ENCODE results near the gene SMIM36. TPM values are rescaled to one million over a fixed set of nuclear protein-coding genes. Genes with fewer than 3 reads are reported as not detected.
"Not testable (repeated sequence)": the region's sequence is repeated elsewhere in the genome, so short reads cannot be mapped to it uniquely, and the experiment has no call there.

SMIM36 gene
- total and polyA plus RNA-seq, 2 experiments from 2014 or later, result not detected

DNA sequence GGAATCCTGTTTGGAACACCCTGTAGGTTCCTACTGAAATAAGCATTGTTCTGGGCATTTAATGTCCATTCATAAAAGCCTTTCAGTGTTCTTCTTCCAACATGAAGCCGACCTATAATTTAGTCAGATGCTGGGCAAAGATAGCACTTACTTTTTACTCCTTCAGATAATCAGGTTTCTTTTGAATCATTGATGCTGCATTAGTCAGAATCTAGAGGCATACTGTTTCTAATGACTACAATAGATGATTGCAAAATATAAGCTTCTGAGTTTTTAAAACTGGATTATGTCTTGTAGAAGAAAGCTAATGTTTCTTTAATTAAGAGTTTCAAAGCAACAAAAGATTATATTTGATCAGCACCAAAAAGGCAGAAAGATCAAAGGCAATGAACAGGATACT, 105.7 kb downstream of the SMIM36 start (continued):
- no peak for TF ChIP-seq ZNF331 (CRISPR knock-in tag; IDR thresholded peaks at IDR 0.05; ENCODE audit: low read depth)
- no peak for TF ChIP-seq NANOG (IDR thresholded peaks at IDR 0.05; ENCODE audit: borderline replicate concordance)
- no peak for TF ChIP-seq EZH2phosphoT487 (IDR thresholded peaks at IDR 0.05; ENCODE audit: unreplicated experiment)
- no peak for TF ChIP-seq ETS1 (IDR thresholded peaks at IDR 0.05)
- no peak for TF ChIP-seq EZH2 (IDR thresholded peaks at IDR 0.05; ENCODE audit: low read depth, unreplicated experiment)
- no peak for TF ChIP-seq POLR2AphosphoS5 (IDR thresholded peaks at IDR 0.05; ENCODE audit: low read depth)

- peaks cover 60% of the 10 kb centered on the region for H3K36me3 Mint-ChIP-seq (ENCODE audit: low read depth)
- H3K9me2 ChIP-seq (ENCODE audit: insufficient read depth); H3K4me1 Mint-ChIP-seq; DNase-seq (ENCODE audit: low spot score); H3K27ac ChIP-seq (ENCODE audit: low read depth); H3K4me1 ChIP-seq (ENCODE audit: insufficient read depth); ATAC-seq; H3K79me2 ChIP-seq (replicated peaks; ENCODE audit: insufficient read depth); H3K4me3 ChIP-seq; H3K9me3 Mint-ChIP-seq; H3K27me3 Mint-ChIP-seq (ENCODE audit: insufficient read depth, low read depth, poor library complexity); H3F3A ChIP-seq (replicated peaks; ENCODE audit: low read depth); H3K4me2 ChIP-seq; H4K20me1 ChIP-seq (replicated peaks; ENCODE audit: insufficient read depth); H3K4me3 Mint-ChIP-seq; H3K27me3 ChIP-seq (ENCODE audit: insufficient read depth); H3K27ac Mint-ChIP-seq; H2AFZ ChIP-seq: not testable (repeated sequence)
- H3K36me3 ChIP-seq (ENCODE audit: insufficient read depth), result peaks cover 46% of the 10 kb centered on the region
Observed at GRCh38 chr17:55404197-55404596, 107.1 kb downstream of the SMIM36 start.

- Histone ChIP-seq H3K9me2 (ENCODE audit: insufficient read depth) (no peaks in the 10 kb centered on the region), H3K4me2 (no peak overlapping the region), H3K27me3 (ENCODE audit: insufficient read depth) (no peaks in the 10 kb centered on the region), H4K20me1 (replicated peaks; ENCODE audit: insufficient read depth) (peaks cover 6% of the 10 kb centered on the region), H3F3A (replicated peaks; ENCODE audit: low read depth) (no peaks in the 10 kb centered on the region), H2AFZ (no peak overlapping the region), H3K4me3 (no peak overlapping the region), H3K36me3 (ENCODE audit: insufficient read depth) (peaks cover 48% of the 10 kb centered on the region), H3K27ac (ENCODE audit: low read depth) (no peak overlapping the region), H3K79me2 (replicated peaks; ENCODE audit: insufficient read depth) (no peaks in the 10 kb centered on the region), H3K4me1 (ENCODE audit: insufficient read depth) (no peaks in the 10 kb centered on the region)
- no peak for TF ChIP-seq ZNF331 (CRISPR knock-in tag; IDR thresholded peaks at IDR 0.05; ENCODE audit: low read depth)
- no peak for ATAC-seq
- DNase-seq (ENCODE audit: low spot score), result no peak
- peaks cover 62% of the 10 kb centered on the region for H3K36me3 Mint-ChIP-seq (ENCODE audit: low read depth)
- H3K4me3 Mint-ChIP-seq, result no peak overlapping the region
- no peaks in the 10 kb centered on the region for H3K4me1 Mint-ChIP-seq
- H3K27me3 Mint-ChIP-seq (ENCODE audit: insufficient read depth, low read depth, poor library complexity), result no peaks in the 10 kb centered on the region
- no peaks in the 10 kb centered on the region for H3K9me3 Mint-ChIP-seq
- H3K27ac Mint-ChIP-seq, result no peak overlapping the region
Observed at GRCh38 chr17:55402374-55402773, 108.9 kb downstream of the SMIM36 start.

Small RNA genes lying within 50 kb of the gene (small RNA-seq; reads per million reads assigned to genes)
- not detected for gene RNU6-1249P (ENCODE audit: low replicate concordance)

Other genes starting within 250 kb of the SMIM36 start
- gene HLF, start 246.5 kb downstream of the SMIM36 start, total RNA-seq (2014; rRNA removed; shearing (Covaris generic)), result 0.28 and 0.35 TPM in 2 replicates
- gene HLF, start 246.5 kb downstream of the SMIM36 start, polyA plus RNA-seq (2016; fragmentation: Nextera tagmentation; extraction: Ambion mirVana), result 0.07 TPM in 1 of 2 replicates, not detected in the other
- gene MMD, start 89.6 kb downstream of the SMIM36 start, total RNA-seq (2014; rRNA removed; shearing (Covaris generic)), result 47.0 and 54.8 TPM in 2 replicates
- gene MMD, start 89.6 kb downstream of the SMIM36 start, polyA plus RNA-seq (2016; fragmentation: Nextera tagmentation; extraction: Ambion mirVana), result 40.0 and 46.4 TPM in 2 replicates
- gene TMEM100, start 211.4 kb upstream of the SMIM36 start, total RNA-seq (2014; rRNA removed; shearing (Covaris generic)), result 0.10 TPM in 1 of 2 replicates, not detected in the other
- gene TMEM100, start 211.4 kb upstream of the SMIM36 start, polyA plus RNA-seq (2016; fragmentation: Nextera tagmentation; extraction: Ambion mirVana), result 0.52 and 0.73 TPM in 2 replicates
- 12.3 and 18.0 TPM in 2 replicates for gene PCTP, start 239.6 kb upstream of the SMIM36 start, total RNA-seq (2014; rRNA removed; shearing (Covaris generic))
- gene PCTP, start 239.6 kb upstream of the SMIM36 start, polyA plus RNA-seq (2016; fragmentation: Nextera tagmentation; extraction: Ambion mirVana), result 6.4 and 6.9 TPM in 2 replicates